Pericardium fibroblast (primary cell): ENCODE data around the gene CCR4. TPM values are rescaled to one million over a fixed set of nuclear protein-coding genes. Genes with fewer than 3 reads are reported as not detected.

Experiments used
- total RNA-seq: library from RNA; depleted of rRNA; stranded (reverse); fragments of >200 nt; gene quantifications from 2 replicates; pipeline ENCODE4 v1.2.3, GENCODE V29; 2015

Gene CCR4
- under 0.01 TPM in 1 of 2 replicates, not detected in the other for total RNA-seq

DNA sequence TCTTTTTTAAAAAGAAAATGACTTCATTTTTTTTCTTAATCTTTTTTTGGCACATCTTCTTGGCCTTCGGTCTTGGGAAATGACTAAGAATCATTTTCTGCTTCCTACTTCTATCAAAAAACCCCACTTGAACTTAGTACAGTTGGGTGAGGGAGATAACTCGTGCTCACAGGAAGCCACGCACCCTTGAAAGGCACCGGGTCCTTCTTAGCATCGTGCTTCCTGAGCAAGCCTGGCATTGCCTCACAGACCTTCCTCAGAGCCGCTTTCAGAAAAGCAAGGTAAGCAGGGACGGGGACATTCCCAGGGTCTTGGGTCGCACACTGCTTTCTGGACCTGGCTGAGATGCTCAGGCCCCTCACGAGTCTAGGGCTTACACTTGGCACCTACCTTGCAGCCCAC, at the start of gene CCR4:
CCR4 (plus strand) TSS at position 235 of the 402 bp plus-strand sequence. CDS start 1,779 bp downstream, outside the sequence.

Other genes with a start within 250 kb of the CCR4 start
- gene TRIM71, start 133.6 kb upstream of the CCR4 start, total RNA-seq: under 0.01 and 1.5 TPM in 2 replicates
- 85.7 and 109 TPM in 2 replicates for gene GLB1, start 145.5 kb downstream of the CCR4 start, total RNA-seq
- gene TMPPE, start 145.5 kb downstream of the CCR4 start, total RNA-seq: 3.3 and 4.5 TPM in 2 replicates
- gene CRTAP, start 162.4 kb downstream of the CCR4 start, total RNA-seq: 420 and 609 TPM in 2 replicates